OCI-LY1 (cell line): ENCODE results near the gene MRGPRD.
"Not testable (repeated sequence)": the region's sequence is repeated elsewhere in the genome, so short reads cannot be mapped to it uniquely, and the experiment has no call there.

Source experiments
- H2AFZ ChIP-seq: fragments of 200-600 bp; sonication (generic), shearing (Covaris generic); 2 replicates; pipeline ENCODE4 v1.6.0; 2014; ENCODE audit warnings: antibody characterized with exemption, mild to moderate bottlenecking, low read length
- H3F3A ChIP-seq: fragments of 200-600 bp; sonication (generic), shearing (Covaris generic); 2 replicates; pipeline ENCODE4 v1.6.0; 2014; ENCODE audit warnings: mild to moderate bottlenecking, antibody characterized with exemption, low read length, moderate library complexity; ENCODE audit not compliant: insufficient read depth
- H3K27ac ChIP-seq: fragments of 200-600 bp; sonication (generic); 2 replicates; pipeline ENCODE4 v1.5.1; 2014; ENCODE audit warnings: low read length, mixed run types, mild to moderate bottlenecking, low read depth; ENCODE audit not compliant: poor library complexity, severe bottlenecking
- H3K27me3 ChIP-seq: fragments of 200-600 bp; sonication (generic); 2 replicates; pipeline ENCODE4 v1.6.0; 2014; ENCODE audit warnings: antibody characterized with exemption, mild to moderate bottlenecking, low read length, moderate library complexity; ENCODE audit not compliant: insufficient read depth
- H3K36me3 ChIP-seq: fragments of 200-600 bp; sonication (generic); 2 replicates; pipeline ENCODE4 v1.6.1; 2014; ENCODE audit warnings: mild to moderate bottlenecking, antibody characterized with exemption, low read length, moderate library complexity, mixed read lengths; ENCODE audit not compliant: insufficient read depth
- H3K4me1 ChIP-seq: fragments of 200-600 bp; sonication (generic); 2 replicates; pipeline ENCODE4 v1.5.1; 2014; ENCODE audit warnings: mild to moderate bottlenecking, low read length, moderate library complexity; ENCODE audit not compliant: insufficient read depth, severe bottlenecking
- H3K4me2 ChIP-seq: fragments of 200-600 bp; sonication (generic), shearing (Covaris generic); 2 replicates; pipeline ENCODE4 v1.6.1; 2014; ENCODE audit warnings: low read length
- H3K4me3 ChIP-seq: fragments of 200-600 bp; sonication (generic); 2 replicates; pipeline ENCODE4 v1.5.1; 2014; ENCODE audit warnings: low read length, low read depth, mild to moderate bottlenecking, mixed read lengths; ENCODE audit not compliant: poor library complexity, severe bottlenecking
- H3K79me2 ChIP-seq: fragments of 200-600 bp; shearing (Covaris generic); 2 replicates; pipeline ENCODE4 v1.6.1; 2016; ENCODE audit warnings: mixed run types, low read length, mixed read lengths; ENCODE audit not compliant: insufficient read depth
- H3K9ac ChIP-seq: fragments of 200-600 bp; sonication (generic), shearing (Covaris generic); 2 replicates; pipeline ENCODE4 v1.6.1; 2014; ENCODE audit warnings: mild to moderate bottlenecking, low read length, mixed read lengths
- H3K9me2 ChIP-seq: fragments of 200-600 bp; sonication (generic), shearing (Covaris generic); 2 replicates; pipeline ENCODE4 v1.6.1; 2014; ENCODE audit warnings: low read depth, mild to moderate bottlenecking, low read length, mixed read lengths
- H3K9me3 ChIP-seq: fragments of 200-600 bp; shearing (Covaris generic); 2 replicates; pipeline ENCODE4 v1.6.1; 2014; ENCODE audit warnings: low read length, mixed read lengths
- H4K20me1 ChIP-seq: fragments of 200-600 bp; sonication (generic), shearing (Covaris generic); 2 replicates; pipeline ENCODE4 v1.6.0; 2016; ENCODE audit warnings: mild to moderate bottlenecking, low read length; ENCODE audit not compliant: insufficient read depth
- EZH2 ChIP-seq: fragments of 200-600 bp; sonication (generic), shearing (Covaris generic); IDR thresholded peaks from 2 replicates; pipeline ENCODE4 v1.8.0; 2017; ENCODE audit warnings: borderline replicate concordance, mixed run types, mild to moderate bottlenecking, antibody characterized with exemption, low read length, moderate library complexity, mixed read lengths
- TF ChIP-seq, protein P1 (sequence below): fragments of 200-600 bp; sonication (generic), shearing (Covaris generic); IDR thresholded peaks from 2 replicates; pipeline ENCODE4 v1.5.1; 2017; ENCODE audit warnings: mild to moderate bottlenecking, antibody characterized with exemption, low read length, moderate library complexity, mixed read lengths

The MRGPRD gene

DNA sequence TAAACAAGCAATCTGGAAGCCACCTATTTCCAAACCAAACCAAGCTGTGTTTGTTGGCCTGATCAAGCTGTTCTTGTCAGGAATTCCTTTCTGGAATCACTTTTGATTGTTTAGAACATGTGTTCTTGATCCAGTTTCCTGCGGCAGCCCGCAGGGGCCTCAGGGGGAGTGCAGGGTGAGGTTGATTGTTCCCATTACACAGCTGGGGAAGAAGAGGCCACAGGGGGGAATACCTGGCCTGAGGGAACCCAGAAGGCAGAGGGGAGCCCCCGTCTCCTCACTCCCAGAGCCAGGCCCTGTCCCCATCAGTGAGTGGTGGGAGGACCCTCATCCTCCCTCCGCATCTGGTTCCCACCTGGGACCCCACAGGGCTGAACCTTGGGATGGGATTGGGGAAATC is 4.2 kb downstream of the MRGPRD start:
- Histone ChIP-seq H2AFZ (no peak overlapping the region), H3F3A (no peaks in the 10 kb centered on the region), H3K27me3 (peaks cover 6% of the 10 kb centered on the region; the same call in 1 of the 2 replicates), H3K4me2 (no peak overlapping the region), H3K27ac (no peak overlapping the region), H3K79me2 (no peaks in the 10 kb centered on the region), H3K9me3 (no peaks in the 10 kb centered on the region), H4K20me1 (no peaks in the 10 kb centered on the region), H3K4me3 (no peak overlapping the region), H3K9ac (no peak overlapping the region), H3K4me1 (no peaks in the 10 kb centered on the region), H3K9me2 (no peaks in the 10 kb centered on the region), H3K36me3 (no peaks in the 10 kb centered on the region)
- TF ChIP-seq, protein P1, sequence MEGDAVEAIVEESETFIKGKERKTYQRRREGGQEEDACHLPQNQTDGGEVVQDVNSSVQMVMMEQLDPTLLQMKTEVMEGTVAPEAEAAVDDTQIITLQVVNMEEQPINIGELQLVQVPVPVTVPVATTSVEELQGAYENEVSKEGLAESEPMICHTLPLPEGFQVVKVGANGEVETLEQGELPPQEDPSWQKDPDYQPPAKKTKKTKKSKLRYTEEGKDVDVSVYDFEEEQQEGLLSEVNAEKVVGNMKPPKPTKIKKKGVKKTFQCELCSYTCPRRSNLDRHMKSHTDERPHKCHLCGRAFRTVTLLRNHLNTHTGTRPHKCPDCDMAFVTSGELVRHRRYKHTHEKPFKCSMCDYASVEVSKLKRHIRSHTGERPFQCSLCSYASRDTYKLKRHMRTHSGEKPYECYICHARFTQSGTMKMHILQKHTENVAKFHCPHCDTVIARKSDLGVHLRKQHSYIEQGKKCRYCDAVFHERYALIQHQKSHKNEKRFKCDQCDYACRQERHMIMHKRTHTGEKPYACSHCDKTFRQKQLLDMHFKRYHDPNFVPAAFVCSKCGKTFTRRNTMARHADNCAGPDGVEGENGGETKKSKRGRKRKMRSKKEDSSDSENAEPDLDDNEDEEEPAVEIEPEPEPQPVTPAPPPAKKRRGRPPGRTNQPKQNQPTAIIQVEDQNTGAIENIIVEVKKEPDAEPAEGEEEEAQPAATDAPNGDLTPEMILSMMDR: no peak
- no peak for TF ChIP-seq EZH2

DNA sequence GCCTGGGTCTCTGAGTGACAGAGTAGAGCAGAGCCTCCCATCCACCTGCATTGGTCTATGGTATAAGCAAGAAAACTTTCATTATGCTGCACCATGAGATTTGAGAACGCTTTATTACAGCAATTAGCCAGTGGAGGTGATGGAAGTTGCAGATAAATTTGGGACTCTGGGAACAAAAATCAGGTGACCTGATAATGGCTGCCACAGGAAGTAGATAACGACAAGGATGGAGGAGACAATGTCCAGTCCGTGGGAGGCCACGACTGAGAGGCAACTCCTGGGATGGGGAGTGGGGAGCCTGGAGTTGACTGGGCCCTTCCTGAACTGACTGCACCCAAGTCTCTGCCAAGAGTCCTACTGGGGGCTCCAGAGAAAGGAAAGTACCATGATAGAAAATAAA is 4.7 kb downstream of the MRGPRD start:
- Histone ChIP-seq H3K9ac (no peak overlapping the region), H3K4me1 (no peaks in the 10 kb centered on the region), H3K36me3 (no peaks in the 10 kb centered on the region), H3K27ac (no peak overlapping the region), H3K79me2 (no peaks in the 10 kb centered on the region), H3K9me2 (no peaks in the 10 kb centered on the region), H4K20me1 (no peaks in the 10 kb centered on the region), H2AFZ (no peak overlapping the region), H3K27me3 (peaks cover 6% of the 10 kb centered on the region; the same call in 1 of the 2 replicates), H3K9me3 (no peaks in the 10 kb centered on the region), H3K4me3 (no peak overlapping the region), H3F3A (no peaks in the 10 kb centered on the region), H3K4me2 (no peak overlapping the region)
- no peak for TF ChIP-seq EZH2
- TF ChIP-seq, protein P1: no peak

DNA sequence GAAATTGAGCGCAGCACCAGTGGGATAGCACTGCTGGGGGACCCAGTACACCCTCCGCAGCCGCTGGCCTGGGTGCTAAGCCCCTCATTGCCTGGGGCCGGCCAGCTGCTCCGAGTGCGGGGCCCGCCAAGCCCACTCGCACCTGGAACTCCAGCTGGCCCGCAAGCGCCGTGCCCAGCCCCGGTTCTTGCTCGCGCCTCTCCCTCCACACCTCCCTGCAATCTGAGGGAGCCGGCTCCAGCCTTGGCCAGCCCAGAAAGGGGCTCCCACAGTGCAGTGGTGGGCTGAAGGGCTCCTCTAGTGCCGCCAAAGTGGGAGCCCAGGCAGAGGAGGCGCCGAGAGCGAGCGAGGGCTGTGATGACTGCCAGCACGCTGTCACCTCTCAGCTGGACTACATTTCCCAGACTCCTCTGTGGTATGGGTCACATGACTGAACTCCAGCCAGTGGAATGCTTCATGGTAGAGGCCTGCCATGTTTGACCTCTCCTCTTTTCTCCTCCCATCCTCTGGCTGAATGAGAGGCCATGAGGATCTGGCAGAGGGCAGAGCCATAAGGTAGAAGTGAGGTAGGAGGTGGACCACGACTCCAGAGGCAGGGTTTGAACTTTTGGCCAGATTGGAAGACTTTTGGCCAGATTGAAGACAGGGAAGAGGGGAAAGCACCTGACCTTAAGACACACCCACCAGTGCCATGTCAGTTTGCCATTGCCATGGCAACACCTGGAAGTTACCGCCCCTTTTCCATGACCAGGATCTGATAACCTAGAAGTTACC is 6.2 kb downstream of the MRGPRD start:
- Histone ChIP-seq H3K9me2 (no peaks in the 10 kb centered on the region), H3K9ac (no peak overlapping the region), H3K9me3 (no peaks in the 10 kb centered on the region), H3K27me3 (peaks cover 6% of the 10 kb centered on the region; the same call in 1 of the 2 replicates), H4K20me1 (no peaks in the 10 kb centered on the region), H3K27ac (no peak overlapping the region), H3K36me3 (no peaks in the 10 kb centered on the region), H3F3A (no peaks in the 10 kb centered on the region), H2AFZ (no peak overlapping the region), H3K4me1 (no peaks in the 10 kb centered on the region), H3K4me3 (no peak overlapping the region), H3K4me2 (no peak overlapping the region), H3K79me2 (no peaks in the 10 kb centered on the region)
- no peak for TF ChIP-seq EZH2
- TF ChIP-seq, protein P1: no peak

GRCh38 chr11:68973706-68974105 is 7.1 kb downstream of the MRGPRD start:
- not testable (repeated sequence) for H3K27me3 ChIP-seq, H3K9ac ChIP-seq, H3K79me2 ChIP-seq, H3K9me2 ChIP-seq, H3K27ac ChIP-seq, H3K9me3 ChIP-seq, H2AFZ ChIP-seq, H3K36me3 ChIP-seq, H3K4me2 ChIP-seq, H3K4me3 ChIP-seq, H3F3A ChIP-seq, H4K20me1 ChIP-seq, H3K4me1 ChIP-seq
